ENCODE results near the gene KBTBD13. TPM values are rescaled to one million over a fixed set of nuclear protein-coding genes. Genes with fewer than 3 reads are reported as not detected.

The KBTBD13 gene
- total and polyA plus RNA-seq, 2 experiments from 2014 or later: not detected

- ATAC-seq: no peak
- H3K36me3 Mint-ChIP-seq (ENCODE audit: low read depth): peaks cover 2% of the 10 kb centered on the region; the same call in 1 of the 3 replicates
These were observed 19.5 kb upstream of the KBTBD13 start for GRCh38 chr15:65056868-65057548.

More at GRCh38 chr15:65056868-65057548, 19.5 kb upstream of the KBTBD13 start:
- no peak overlapping the region for H3K4me2 ChIP-seq
- H2AFZ ChIP-seq: no peak overlapping the region
- H3K4me1 ChIP-seq (ENCODE audit: insufficient read depth): no peaks in the 10 kb centered on the region
- no peaks in the 10 kb centered on the region for H3K27me3 ChIP-seq (ENCODE audit: insufficient read depth)
- no peaks in the 10 kb centered on the region for H4K20me1 ChIP-seq (replicated peaks; ENCODE audit: insufficient read depth)
- no peak overlapping the region for H3K27ac Mint-ChIP-seq
- H3K79me2 ChIP-seq (replicated peaks; ENCODE audit: insufficient read depth): no peaks in the 10 kb centered on the region
- no peaks in the 10 kb centered on the region for H3K9me3 Mint-ChIP-seq
- no peak overlapping the region for H3K4me3 Mint-ChIP-seq
- no peak for TF ChIP-seq POLR2AphosphoS5 (IDR thresholded peaks at IDR 0.05; ENCODE audit: low read depth)
- no peak for TF ChIP-seq EZH2 (IDR thresholded peaks at IDR 0.05; ENCODE audit: low read depth, unreplicated experiment)
- no peak for TF ChIP-seq CREB1 (CRISPR knock-in tag; IDR thresholded peaks at IDR 0.05; ENCODE audit: low read depth)
- no peak for TF ChIP-seq STAT1 (IDR thresholded peaks at IDR 0.05; ENCODE audit: unreplicated experiment)
- TF ChIP-seq ZNF114 (CRISPR knock-in tag; IDR thresholded peaks at IDR 0.05): no peak
- no peak for TF ChIP-seq CTCF (conservative IDR thresholded peaks at IDR 0.05; ENCODE audit: low read depth in 2 of 2)
- no peak for TF ChIP-seq ZNF462 (CRISPR knock-in tag; IDR thresholded peaks at IDR 0.05)
- TF ChIP-seq EZH2phosphoT487 (IDR thresholded peaks at IDR 0.05; ENCODE audit: unreplicated experiment): no peak
- no peak for TF ChIP-seq ZNF331 (CRISPR knock-in tag; IDR thresholded peaks at IDR 0.05; ENCODE audit: low read depth)
- no peak for TF ChIP-seq JUNB (IDR thresholded peaks at IDR 0.05; ENCODE audit: unreplicated experiment)
- TF ChIP-seq ETS1 (IDR thresholded peaks at IDR 0.05): no peak
- TF ChIP-seq NANOG (IDR thresholded peaks at IDR 0.05; ENCODE audit: borderline replicate concordance): no peak
- TF ChIP-seq REST (IDR thresholded peaks at IDR 0.05; ENCODE audit: unreplicated experiment): no peak
- no peaks in the 10 kb centered on the region for H3F3A ChIP-seq (replicated peaks; ENCODE audit: low read depth)
- no peaks in the 10 kb centered on the region; the same call in 2 of the 3 replicates for H3K4me1 Mint-ChIP-seq
- no peaks in the 10 kb centered on the region for H3K9me2 ChIP-seq (ENCODE audit: insufficient read depth)
- DNase-seq (ENCODE audit: low spot score): no peak
- no peak overlapping the region for H3K27ac ChIP-seq (ENCODE audit: low read depth)
- no peaks in the 10 kb centered on the region for H3K36me3 ChIP-seq (ENCODE audit: insufficient read depth)
- H3K4me3 ChIP-seq: no peak overlapping the region
- H3K27me3 Mint-ChIP-seq (ENCODE audit: insufficient read depth, low read depth, poor library complexity): peaks cover 4% of the 10 kb centered on the region
